Cortex of kidney (tissue), 1 donor: Measurements from ENCODE around the gene PCDHB12.
"Not testable (repeated sequence)": the region's sequence is repeated elsewhere in the genome, so short reads cannot be mapped to it uniquely, and the experiment has no call there.

Experiments
- DNase-seq: peaks from one replicate; lab custom pipeline; 2025; lab: John Stamatoyannopoulos, UW

PCDHB12 gene

GRCh38 chr5:141208478-141208877, at the start of gene PCDHB12:
PCDHB12 (plus strand) TSS chr5:141208719; CDS start chr5:141208908, 189 bp downstream.
- no peak for DNase-seq

DNA sequence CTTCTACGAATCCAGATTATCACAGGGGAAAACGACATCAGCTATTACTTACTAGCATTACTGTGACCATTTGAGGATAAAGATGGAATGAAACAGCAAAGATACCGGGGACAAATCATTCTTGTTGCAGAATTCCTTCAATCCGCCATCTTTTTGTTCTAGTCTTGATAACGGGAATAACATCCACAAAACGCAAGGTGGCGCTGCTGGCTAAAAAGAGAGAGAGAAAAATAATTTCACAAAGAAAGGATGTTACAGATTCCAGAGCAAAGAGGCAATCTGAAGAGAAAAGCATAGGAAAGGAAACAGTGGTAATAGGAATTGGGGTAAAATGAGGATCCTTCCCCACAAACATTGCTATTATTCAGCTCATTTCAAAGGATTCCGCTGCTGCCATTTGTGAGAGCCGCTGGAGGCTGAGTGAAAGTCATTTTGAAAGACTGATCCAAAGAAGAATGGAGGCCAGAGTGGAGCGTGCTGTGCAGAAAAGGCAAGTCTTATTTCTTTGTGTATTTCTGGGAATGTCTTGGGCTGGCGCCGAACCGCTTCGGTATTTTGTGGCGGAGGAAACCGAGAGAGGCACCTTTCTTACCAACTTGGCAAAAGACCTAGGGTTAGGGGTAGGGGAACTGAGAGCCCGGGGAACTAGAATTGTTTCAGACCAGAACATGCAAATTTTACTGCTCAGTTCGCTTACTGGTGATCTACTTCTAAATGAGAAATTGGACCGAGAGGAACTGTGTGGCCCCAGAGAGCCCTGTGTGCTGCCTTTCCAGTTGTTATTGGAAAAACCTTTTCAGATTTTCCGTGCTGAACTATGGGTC, 35.9 kb upstream of the PCDHB12 start, which contains the start of gene PCDHB7:
TSS of gene PCDHB7 (plus strand) at position 264 of the 824 bp plus-strand sequence. CDS start at position 456, 192 bp downstream.
- DNase-seq = no peak

- DNase-seq = not testable (repeated sequence)
Observed at GRCh38 chr5:141174291-141175104, 34.0 kb upstream of the PCDHB12 start.

DNA sequence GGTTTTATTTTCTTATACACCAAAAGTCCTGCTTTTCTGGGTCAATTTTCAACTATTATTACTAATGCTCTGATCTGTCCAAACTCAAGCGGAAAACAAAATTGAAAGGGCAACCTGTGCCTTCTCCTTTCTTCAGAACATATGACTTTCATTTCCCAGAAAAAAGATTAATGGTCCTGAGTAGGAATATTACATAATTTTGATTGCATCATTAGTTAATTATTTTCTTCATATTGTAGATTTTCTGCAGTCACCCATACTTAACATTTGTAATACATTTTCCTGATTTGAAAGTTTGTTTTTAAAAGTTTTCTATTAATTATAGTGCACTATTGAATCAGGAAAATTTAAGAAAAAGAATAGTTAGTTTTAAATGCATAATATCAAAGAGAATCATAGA, 32.6 kb upstream of the PCDHB12 start:
- no peak for DNase-seq

DNA sequence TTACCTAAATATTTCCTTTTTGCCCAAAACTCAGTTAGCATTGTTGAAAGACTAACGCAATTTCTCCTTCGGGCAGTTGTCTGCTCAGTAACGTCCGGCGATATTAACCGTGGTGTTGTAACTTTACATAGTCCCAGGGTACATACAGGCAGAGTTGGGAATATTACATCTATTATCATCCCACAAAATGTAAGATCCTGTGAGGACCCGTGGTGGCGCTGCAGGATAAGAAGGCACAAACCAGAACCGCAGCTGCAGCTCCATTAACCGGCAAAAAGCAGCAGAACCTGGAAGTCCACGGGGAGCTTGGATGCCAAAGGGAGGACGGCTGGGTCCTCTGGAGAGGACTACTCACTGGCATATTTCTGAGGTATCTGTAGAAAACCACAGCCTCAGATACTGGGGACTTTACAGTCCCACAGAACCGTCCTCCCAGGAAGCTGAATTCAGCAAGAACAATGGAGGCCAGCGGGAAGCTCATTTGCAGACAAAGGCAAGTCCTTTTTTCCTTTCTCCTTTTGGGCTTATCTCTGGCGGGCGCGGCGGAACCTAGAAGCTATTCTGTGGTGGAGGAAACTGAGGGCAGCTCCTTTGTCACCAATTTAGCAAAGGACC, 30.8 kb upstream of the PCDHB12 start, which contains the start of gene PCDHB8:
TSS of gene PCDHB8 (plus strand) at position 214 of the 615 bp plus-strand sequence. CDS start at position 459, 245 bp downstream.
- DNase-seq = not testable (repeated sequence)

DNA sequence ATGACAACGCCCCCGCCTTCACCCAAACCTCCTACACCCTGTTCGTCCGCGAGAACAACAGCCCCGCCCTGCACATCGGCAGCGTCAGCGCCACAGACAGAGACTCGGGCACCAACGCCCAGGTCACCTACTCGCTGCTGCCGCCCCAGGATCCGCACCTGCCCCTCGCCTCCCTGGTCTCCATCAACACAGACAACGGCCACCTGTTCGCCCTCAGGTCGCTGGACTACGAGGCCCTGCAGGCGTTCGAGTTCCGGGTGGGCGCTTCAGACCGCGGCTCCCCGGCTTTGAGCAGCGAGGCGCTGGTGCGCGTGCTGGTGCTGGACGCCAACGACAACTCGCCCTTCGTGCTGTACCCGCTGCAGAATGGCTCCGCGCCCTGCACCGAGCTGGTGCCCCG, 29.1 kb upstream of the PCDHB12 start:
- DNase-seq = not testable (repeated sequence)

GRCh38 chr5:141179876-141180275, 28.6 kb upstream of the PCDHB12 start:
- DNase-seq = not testable (repeated sequence)

DNA sequence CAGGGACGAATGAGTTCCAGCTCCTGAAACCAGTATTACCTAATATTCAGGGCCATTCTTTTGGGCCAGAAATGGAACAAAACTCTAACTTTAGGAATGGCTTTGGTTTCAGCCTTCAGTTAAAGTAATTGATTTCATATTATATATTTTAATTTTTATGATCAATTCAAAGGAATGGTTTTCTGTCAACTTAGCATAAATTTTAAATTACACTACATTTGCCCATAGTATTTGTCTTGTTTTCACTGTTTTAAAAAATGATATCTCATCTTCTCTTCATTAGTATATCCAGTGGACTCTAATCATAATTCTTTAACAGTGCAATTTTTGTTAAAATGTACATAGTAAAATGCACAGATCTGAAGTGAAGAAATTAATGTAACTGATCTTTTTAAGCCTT, 28.2 kb upstream of the PCDHB12 start:
- DNase-seq = no peak

DNA sequence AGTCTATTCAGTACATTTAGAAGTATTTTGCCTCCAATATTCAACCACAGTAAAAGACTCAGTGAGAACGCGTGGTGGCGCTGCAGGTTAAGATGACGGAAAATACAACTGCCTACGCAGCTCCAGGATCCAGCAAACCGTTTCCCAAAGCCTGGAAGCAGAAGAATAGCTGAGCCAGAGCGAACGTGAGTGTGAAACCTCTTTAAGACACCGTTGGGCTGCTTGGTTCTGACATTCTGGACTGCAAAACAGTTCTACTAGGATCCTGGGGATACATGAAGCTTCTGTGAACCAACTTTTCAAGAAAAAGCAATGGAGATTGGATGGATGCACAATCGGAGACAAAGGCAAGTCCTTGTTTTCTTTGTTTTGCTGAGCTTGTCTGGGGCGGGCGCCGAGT, 26.3 kb upstream of the PCDHB12 start, which contains the start of gene PCDHB16:
TSS of gene PCDHB16 (plus strand) at position 140 of the 400 bp plus-strand sequence. CDS start at position 313, 173 bp downstream.
- no peak for DNase-seq

DNA sequence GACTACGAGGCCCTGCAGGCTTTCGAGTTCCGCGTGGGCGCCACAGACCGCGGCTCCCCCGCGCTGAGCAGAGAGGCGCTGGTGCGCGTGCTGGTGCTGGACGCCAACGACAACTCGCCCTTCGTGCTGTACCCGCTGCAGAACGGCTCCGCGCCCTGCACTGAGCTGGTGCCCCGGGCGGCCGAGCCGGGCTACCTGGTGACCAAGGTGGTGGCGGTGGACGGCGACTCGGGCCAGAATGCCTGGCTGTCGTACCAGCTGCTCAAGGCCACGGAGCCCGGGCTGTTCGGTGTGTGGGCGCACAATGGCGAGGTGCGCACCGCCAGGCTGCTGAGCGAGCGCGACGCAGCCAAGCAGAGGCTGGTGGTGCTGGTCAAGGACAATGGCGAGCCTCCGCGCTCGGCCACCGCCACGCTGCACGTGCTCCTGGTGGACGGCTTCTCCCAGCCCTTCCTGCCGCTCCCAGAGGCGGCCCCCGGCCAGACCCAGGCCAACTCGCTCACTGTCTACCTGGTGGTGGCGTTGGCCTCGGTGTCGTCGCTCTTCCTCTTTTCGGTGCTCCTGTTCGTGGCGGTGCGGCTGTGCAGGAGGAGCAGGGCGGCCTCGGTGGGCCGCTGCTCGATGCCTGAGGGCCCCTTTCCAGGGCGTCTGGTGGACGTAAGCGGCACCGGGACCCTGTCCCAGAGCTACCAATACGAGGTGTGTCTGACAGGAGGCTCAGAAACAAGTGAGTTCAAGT, 24.2 kb upstream of the PCDHB12 start:
- DNase-seq = not testable (repeated sequence)

DNA sequence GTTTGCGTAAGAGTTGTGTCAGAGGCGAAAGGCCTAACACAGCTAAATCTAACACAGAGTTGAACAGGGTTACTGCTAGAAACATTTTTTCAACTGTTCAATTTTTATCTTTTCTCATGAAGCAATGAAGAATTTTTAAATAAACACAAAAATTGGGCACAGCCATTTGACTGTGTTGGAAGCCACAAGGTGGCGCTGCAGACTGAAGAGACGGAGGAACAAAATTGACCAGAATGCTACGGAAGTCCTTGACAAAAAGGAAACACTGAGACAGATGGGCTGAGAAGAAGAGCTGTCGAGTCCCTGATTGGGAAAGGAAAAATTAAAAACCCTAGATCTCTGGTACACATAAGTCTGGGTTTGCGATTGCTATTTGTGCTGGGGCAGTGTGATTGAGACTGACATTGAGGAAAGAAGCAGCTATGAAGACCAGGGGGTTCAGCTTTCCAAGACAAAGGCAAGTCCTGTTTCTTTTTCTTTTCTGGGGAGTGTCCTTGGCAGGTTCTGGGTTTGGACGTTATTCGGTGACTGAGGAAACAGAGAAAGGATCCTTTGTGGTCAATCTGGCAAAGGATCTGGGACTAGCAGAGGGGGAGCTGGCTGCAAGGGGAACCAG, 21.5 kb upstream of the PCDHB12 start, which contains the start of gene PCDHB9:
TSS of gene PCDHB9 (plus strand) at position 265 of the 616 bp plus-strand sequence. CDS start at position 423, 158 bp downstream.
- DNase-seq = no peak

GRCh38 chr5:141188682-141189081, 19.8 kb upstream of the PCDHB12 start:
- DNase-seq = not testable (repeated sequence)

- DNase-seq = not testable (repeated sequence)
Observed at GRCh38 chr5:141189131-141189530, 19.4 kb upstream of the PCDHB12 start.

GRCh38 chr5:141192110-141192725, 16.3 kb upstream of the PCDHB12 start, which contains the start of gene PCDHB10:
PCDHB10 (plus strand) TSS chr5:141192353; CDS start chr5:141192553, 200 bp downstream.
- DNase-seq = no peak

- not testable (repeated sequence) for DNase-seq
Observed at GRCh38 chr5:141194332-141194731, 14.2 kb upstream of the PCDHB12 start.

DNA sequence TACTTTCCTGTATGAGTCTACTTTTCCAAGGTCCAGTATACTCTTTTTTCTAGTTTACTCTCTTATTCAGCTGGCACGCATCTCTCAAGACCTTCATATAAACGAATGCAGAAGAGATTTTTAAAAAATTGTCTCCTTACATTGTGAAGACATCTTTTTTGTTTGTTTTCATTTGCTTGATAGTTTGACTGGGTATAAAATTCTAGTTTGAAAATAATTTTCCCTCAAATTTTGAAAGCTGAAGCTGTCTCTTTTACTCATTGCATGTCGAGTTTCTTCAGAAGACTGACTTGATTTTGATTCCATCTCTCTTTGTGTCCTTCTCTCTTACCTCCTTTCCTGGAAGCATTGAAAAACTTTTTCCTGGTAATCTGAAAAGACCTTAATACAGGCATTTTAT, 12.2 kb upstream of the PCDHB12 start:
- no peak for DNase-seq

DNA sequence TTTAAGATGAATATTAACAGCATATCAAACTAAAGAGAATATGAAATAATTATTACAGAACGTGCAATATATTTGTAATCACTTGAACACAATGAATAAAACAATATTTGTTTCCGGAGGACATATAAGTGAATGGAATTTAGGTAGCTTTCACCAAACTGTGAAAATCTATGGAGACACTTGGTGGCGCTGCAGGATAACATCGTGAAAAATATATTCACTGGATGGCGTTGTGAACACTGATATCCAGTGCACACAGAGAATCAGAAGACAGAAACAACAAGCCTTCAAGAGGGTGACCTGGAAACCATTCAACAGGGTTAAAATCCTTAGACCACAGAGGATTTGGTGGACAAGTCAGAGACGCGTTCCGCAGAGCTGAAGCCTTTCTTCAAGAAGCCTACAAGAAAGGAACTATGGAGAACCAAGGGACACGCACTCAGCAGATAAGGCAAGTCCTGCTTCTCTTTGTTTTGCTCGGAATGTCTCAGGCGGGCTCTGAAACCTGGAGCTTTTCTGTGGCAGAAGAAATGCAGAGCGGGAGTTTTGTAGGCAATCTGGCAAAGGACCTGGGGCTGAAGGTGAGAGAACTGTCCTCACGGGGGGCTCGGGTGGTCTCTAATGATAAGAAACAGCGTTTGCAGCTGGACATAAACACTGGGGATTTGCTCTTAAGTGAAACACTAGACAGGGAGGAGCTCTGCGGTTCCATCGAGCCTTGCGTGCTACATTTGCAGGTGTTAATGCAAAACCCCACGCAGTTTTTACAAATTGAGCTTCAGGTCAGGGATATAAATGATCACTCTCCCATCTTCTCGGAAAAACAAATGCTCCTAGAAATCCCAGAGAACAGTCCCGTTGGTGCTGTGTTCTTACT, 8.9 kb upstream of the PCDHB12 start, which contains the start of gene PCDHB11:
TSS of gene PCDHB11 (plus strand) at position 269 of the 877 bp plus-strand sequence. CDS start at position 417, 148 bp downstream.
- no peak for DNase-seq

DNA sequence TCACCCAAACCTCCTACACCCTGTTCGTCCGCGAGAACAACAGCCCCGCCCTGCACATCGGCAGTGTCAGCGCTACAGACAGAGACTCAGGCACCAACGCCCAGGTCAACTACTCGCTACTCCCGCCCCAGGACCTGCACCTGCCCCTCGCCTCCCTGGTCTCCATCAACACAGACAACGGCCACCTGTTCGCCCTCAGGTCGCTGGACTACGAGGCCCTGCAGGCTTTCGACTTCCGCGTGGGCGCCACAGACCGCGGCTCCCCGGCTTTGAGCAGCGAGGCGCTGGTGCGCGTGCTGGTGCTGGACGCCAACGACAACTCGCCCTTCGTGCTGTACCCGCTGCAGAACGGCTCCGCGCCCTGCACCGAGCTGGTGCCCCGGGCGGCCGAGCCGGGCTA, 7.4 kb upstream of the PCDHB12 start:
- not testable (repeated sequence) for DNase-seq

DNA sequence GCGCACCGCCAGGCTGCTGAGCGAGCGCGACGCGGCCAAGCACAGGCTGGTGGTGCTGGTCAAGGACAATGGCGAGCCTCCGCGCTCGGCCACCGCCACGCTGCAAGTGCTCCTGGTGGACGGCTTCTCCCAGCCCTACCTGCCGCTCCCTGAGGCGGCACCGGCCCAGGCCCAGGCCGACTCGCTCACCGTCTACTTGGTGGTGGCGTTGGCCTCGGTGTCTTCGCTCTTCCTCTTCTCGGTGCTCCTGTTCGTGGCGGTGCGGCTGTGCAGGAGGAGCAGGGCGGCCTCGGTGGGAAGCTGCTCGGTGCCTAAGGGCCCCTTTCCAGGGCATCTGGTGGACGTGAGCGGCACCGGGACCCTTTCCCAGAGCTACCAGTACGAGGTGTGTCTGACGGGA, 6.9 kb upstream of the PCDHB12 start:
- not testable (repeated sequence) for DNase-seq
